ENCODE measurements around the gene C14orf132.

DNA sequence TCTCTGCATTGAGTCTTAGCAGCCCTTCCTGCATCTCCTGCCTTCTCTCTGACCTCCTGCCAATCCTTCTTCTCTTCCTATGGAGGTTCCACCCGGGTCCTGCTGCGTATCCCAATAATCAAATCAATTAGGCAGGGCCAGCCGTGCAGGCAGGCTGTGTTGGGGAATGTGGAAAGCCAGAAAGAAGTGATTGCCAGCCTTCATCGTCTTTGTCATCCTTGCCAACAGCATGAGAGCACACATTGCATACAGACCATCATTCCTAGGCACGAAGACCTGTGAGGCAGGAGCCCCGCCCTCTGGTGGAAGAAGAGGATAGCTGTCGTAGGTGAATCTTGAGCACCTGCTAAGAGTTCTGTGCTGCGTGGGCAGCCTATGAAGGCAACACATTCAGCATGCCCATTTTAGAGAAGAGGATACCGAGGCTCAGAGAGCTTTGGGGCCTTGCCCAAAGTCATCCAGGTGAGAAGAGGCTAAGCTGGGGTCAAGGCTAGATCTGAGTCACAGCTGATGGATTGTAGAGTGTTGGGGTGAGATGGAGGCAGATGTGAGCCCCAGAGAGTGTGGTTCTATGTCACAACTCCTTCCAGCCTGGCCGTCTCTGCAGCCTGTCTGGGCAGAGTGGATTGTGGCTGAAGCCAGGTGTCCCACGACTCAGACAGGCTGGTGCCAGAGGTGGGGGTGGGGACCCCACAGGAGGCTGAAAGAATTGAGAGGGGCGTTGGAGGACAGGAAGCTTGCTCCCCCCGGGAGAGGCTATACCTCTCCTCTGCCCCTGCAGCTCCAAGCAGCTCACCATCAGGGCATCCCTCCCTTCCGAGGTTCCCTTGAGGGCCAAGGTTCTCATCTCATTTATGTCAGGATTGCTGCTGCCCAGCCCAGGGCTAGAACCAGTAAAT, 12.7 kb downstream of the C14orf132 start:
- TF ChIP-seq CTCF (IDR thresholded peaks at IDR 0.05; ENCODE audit: low read length), result peak; percentile 73
- TF ChIP-seq EZH2 (IDR thresholded peaks at IDR 0.05; ENCODE audit: borderline replicate concordance, low read length), result no peak
